Small intestine (tissue), 7 donors: ENCODE data around the gene CTBP2. TPM values are rescaled to one million over a fixed set of nuclear protein-coding genes. Genes with fewer than 3 reads are reported as not detected.

ENCODE experiments used
- DNase-seq, 2 donors: peaks; one replicate each; pipeline versions ENCODE4 v3.0.0 to v3.0.0-alpha.2; 2013
- FAIRE-seq: peaks from 2 replicates; lab custom pipeline; 2012; peaks lifted over from hg19 to GRCh38; lab: Jason Lieb, UNC
- H3K27ac ChIP-seq, 3 donors: one replicate each; pipeline ENCODE4 v1.5.1; 2013; ENCODE audit warnings: low read length in 2 of 3, mild to moderate bottlenecking in 2 of 3, control low read depth in 1 of 3, inconsistent platforms in 1 of 3, low read depth in 1 of 3, moderate library complexity in 1 of 3
- H3K27me3 ChIP-seq, 3 donors: one replicate each; pipeline ENCODE4 v1.6.1; 2013; ENCODE audit warnings: low read length in 3 of 3, inconsistent platforms in 1 of 3; ENCODE audit not compliant: control insufficient read depth in 3 of 3, insufficient read depth in 3 of 3
- H3K36me3 ChIP-seq, 3 donors: one replicate each; pipeline ENCODE4 v1.6.1; 2013; ENCODE audit warnings: low read length in 3 of 3, inconsistent platforms in 1 of 3, low read depth in 1 of 3, mild to moderate bottlenecking in 1 of 3, moderate library complexity in 1 of 3; ENCODE audit not compliant: control insufficient read depth in 3 of 3, insufficient read depth in 2 of 3
- H3K4me1 ChIP-seq, 3 donors: one replicate each; pipeline ENCODE4 v1.6.1; 2013; ENCODE audit warnings: low read length in 2 of 3, inconsistent platforms in 1 of 3, low read depth in 1 of 3, mild to moderate bottlenecking in 1 of 3, moderate library complexity in 1 of 3; ENCODE audit not compliant: control insufficient read depth in 3 of 3, insufficient read depth in 2 of 3
- H3K4me3 ChIP-seq, 3 donors: one replicate each; pipeline ENCODE4 v1.5.1; 2013; ENCODE audit warnings: low read length in 3 of 3, control low read depth in 1 of 3, inconsistent platforms in 1 of 3, low read depth in 1 of 3, mild to moderate bottlenecking in 1 of 3, moderate library complexity in 1 of 3
- H3K9me3 ChIP-seq, 2 donors: one replicate each; pipeline ENCODE4 v1.6.1; 2013; ENCODE audit warnings: low read depth in 1 of 2, low read length in 1 of 2; ENCODE audit not compliant: control insufficient read depth in 2 of 2, insufficient read depth in 1 of 2
- WGBS, 3 donors: extraction: QIAGEN DNeasy Blood & Tissue Kit; methylation state at CpG; one replicate each; pipeline ENCODE4 v1.1.7; 2013; 5-methylcytosine and 5-hydroxymethylcytosine counted together
- polyA plus RNA-seq, 4 donors: library from polyadenylated mRNA; stranded (reverse) in 3 of 4; unstranded in 1 of 4; fragments of 200-250 nt in 3 of 4; fragments of 120-200 nt in 1 of 4; gene quantifications; one replicate each; pipeline versions ENCODE4 v1.2.1 to v1.2.3, GENCODE V29; 2013
- donor health status: healthy with polysubstance abuse.
- donor health status: control.
- donor health status: control.
- donor health status: Bipolar disorder and iron deficiency.
- donor health status: healthy.

Gene CTBP2
- polyA plus RNA-seq, 4 donors, result 38.1 to 56.8 (median 49.1) TPM

DNA sequence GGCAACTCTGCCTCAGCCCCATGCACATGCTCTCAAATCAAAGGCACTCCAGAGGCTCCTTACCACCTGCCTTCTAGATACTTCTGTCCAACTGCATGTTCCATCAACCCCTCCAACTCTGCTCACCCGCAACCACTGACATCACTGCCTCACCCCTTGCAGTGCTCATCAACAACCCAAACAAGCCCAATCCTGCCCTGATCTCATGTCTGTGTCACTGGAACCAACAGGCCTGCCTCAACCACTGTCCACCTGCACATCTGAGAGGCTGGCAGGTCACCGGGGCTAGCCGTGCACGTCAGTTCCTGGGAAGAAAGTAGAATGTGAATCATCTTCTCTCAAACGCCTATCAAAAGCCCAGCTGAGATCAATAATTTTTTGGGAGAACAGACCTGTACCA, 33.3 kb downstream of the CTBP2 start:
- Histone ChIP-seq H3K9me3 (no peaks in the 10 kb centered on the region), H3K27ac (no peak overlapping the region), H3K4me3 (no peak overlapping the region), H3K4me1 (peaks cover 6 to 22% (median 14%) of the 10 kb centered on the region in 3 donors), H3K27me3 (no peaks in the 10 kb centered on the region), H3K36me3 (peaks cover 0 to 67% (median 2%) of the 10 kb centered on the region in 3 donors)
- DNase-seq, result no peak
- 83 to 92% (median 88%) methylated on average over 5 of the region's 5 CpGs for WGBS, 3 donors
- no peak for FAIRE-seq

DNA sequence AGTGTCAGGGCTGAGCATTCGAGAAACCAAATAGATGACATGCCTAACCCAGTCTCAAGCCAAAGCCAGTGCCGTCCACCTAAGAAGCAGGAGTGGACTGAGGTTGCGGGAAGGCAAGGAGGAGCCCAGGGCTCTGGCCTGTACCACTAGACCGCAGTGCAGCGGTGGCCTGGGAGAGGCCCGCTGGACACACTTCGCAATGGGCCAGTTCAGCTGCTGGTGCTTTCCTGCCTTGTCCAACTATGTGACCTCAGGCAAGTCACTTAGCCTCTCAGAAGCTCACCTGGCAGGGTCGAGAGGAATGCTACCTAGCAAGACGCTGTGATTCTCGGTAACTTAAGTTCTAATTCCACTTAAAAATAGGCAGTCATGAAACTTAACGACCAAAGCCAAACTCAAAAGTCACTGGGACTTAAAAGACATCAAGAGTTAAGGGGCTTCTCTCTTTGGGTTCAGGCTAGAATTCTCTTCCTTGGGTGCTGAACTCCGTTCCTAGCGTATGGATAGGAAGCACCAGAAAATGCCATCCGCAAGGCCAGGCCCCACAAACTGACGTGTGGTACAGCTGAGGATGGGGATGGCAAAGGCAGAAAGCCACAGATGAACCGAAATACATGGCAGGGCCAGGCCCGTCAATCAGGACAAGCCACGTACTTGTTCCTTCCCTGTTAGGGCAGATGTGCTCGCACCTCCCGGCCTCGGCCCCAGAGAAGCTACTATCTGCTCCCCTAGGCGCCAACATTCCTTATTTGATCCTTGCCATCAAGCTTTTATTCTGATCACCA, 34.2 kb downstream of the CTBP2 start:
- H3K4me1 ChIP-seq, result peaks cover 10 to 29% (median 23%) of the 10 kb centered on the region in 3 donors
- WGBS, 3 donors, result 88 to 91% (median 88%) methylated on average over 22 of the region's 22 CpGs
- peaks cover 0 to 65% (median 2%) of the 10 kb centered on the region in 3 donors for H3K36me3 ChIP-seq
- H3K4me3 ChIP-seq, result no peak overlapping the region
- no peak for FAIRE-seq
- H3K27me3 ChIP-seq, result no peaks in the 10 kb centered on the region
- no peak overlapping the region for H3K27ac ChIP-seq
- no peaks in the 10 kb centered on the region for H3K9me3 ChIP-seq
- no peak for DNase-seq

DNA sequence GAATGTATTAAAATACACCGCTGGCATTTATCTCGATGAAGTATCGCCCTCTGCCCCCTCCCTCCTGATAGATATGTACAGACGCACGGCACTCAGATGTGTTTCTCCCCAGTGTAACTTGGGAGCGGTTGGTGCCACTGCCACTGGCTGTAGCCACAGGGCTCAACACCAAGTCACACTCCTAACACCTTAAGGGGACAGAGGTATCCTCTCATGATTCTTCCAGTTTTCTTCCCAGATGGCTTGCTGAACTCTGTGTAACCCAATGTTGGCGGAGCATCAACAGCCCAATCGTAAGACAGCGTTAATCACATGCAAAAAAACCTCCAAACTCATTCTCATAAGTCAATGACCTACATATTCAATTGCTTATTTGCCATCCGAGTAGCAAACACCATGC, 35.5 kb downstream of the CTBP2 start:
- H3K27ac ChIP-seq, result peak overlapping the region in 2 of 3 donors; percentile 14 to 42
- WGBS, 3 donors, result 30 to 53% (median 38%) methylated on average over 10 of the region's 10 CpGs
- no peak for FAIRE-seq
- peaks cover 2 to 63% (median 2%) of the 10 kb centered on the region in 3 donors for H3K36me3 ChIP-seq
- no peaks in the 10 kb centered on the region for H3K27me3 ChIP-seq
- no peaks in the 10 kb centered on the region for H3K9me3 ChIP-seq
- peak in 1 of 2 donors; percentile 72 for DNase-seq
- peaks cover 14 to 40% (median 30%) of the 10 kb centered on the region in 3 donors for H3K4me1 ChIP-seq
- no peak overlapping the region for H3K4me3 ChIP-seq

DNA sequence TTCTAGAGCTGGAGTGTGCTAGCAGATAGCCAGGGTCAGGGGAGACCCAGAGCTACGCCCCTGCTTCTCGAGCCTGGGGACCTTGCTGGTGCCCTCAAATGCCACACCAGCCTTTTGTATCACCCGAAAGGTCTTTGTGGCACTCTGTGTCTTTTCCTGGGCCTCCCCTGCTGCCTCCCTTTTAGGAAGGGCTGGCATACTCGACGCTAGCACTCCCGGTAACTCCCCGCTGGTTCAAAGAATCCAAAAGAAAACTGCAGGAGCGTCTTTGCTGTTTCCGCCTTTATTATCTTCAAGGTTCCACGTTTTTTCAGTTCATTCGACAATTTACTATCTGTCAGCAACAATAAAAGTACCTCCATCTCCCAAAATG, 36.3 kb downstream of the CTBP2 start:
- H3K4me1 ChIP-seq, result peaks cover 15 to 43% (median 33%) of the 10 kb centered on the region in 3 donors
- 16 to 47% (median 37%) methylated on average over 11 of the region's 11 CpGs for WGBS, 3 donors

DNA sequence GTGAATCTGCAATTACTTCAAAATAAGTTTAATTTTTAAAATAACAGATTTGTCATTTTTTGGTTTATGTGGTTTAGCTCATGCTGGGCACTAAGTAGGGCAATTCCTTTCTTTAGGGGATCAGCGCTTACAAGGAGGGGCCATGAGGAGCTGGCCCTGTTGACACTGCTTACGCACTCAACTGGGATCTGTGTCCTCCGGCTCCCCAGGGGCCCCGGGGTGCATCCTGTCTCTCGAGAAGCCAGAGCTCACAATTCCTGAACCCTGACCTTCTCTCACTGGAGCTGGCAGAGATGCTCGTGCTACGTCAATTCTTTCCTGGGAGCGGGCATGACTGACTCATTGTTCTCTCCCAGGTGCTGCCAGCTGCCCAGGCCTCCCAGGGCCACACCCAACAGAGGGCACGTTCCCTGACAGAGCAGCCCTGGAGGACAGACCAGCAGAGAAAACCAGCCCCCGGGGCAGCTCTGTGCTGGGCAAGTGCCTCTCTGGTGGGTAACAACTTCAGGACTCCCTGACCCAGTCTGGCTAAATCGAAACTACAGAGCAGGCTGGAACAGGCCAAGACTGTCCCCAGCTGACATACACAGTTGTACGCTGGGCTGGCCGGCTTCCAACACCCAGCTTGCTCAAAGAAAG, 36.8 kb downstream of the CTBP2 start:
- Histone ChIP-seq H3K4me1 (peaks cover 15 to 43% (median 33%) of the 10 kb centered on the region in 3 donors), H3K27ac (peak overlapping the region; percentile 76 to 99 (median 84)), H3K4me3 (no peak overlapping the region), H3K27me3 (no peaks in the 10 kb centered on the region), H3K9me3 (no peaks in the 10 kb centered on the region), H3K36me3 (peaks cover 2 to 64% (median 2%) of the 10 kb centered on the region in 3 donors)
- WGBS, 3 donors, result 9 to 35% (median 25%) methylated on average over 13 of the region's 13 CpGs
- no peak for FAIRE-seq
- peak; percentile 76 to 99 for DNase-seq

More for the DNA sequence above, 36.3 kb downstream of the CTBP2 start:
- H3K27ac ChIP-seq, result peak overlapping the region; percentile 76 to 99 (median 84)
- H3K36me3 ChIP-seq, result peaks cover 2 to 60% (median 2%) of the 10 kb centered on the region in 3 donors
- H3K9me3 ChIP-seq, result no peaks in the 10 kb centered on the region
- H3K27me3 ChIP-seq, result no peaks in the 10 kb centered on the region
- FAIRE-seq, result no peak
- no peak overlapping the region for H3K4me3 ChIP-seq
- no peak for DNase-seq

DNA sequence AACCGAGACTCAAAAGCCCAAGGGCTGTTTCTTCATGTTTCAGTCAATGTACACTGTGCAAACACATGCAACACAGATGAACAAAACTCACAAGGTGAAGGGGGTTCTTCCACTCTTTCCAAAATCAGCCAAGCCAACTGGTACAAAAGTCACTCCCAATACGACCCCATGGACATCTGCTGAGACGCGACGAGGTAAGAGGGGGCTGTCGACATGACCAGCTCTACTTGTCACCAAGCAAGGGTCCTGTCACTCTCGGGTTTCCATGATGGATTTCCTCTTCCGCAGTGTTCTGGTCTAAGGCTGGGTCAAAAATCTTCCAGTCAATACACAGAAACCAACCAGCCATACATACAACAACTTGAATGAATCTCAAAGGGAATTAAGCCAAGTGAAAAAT, 37.8 kb downstream of the CTBP2 start:
- no peaks in the 10 kb centered on the region for H3K27me3 ChIP-seq
- peak overlapping the region in 1 of 3 donors; percentile 99 for H3K27ac ChIP-seq
- peaks cover 2 to 57% (median 2%) of the 10 kb centered on the region in 3 donors for H3K36me3 ChIP-seq
- no peak overlapping the region for H3K4me3 ChIP-seq
- peaks cover 15 to 41% (median 40%) of the 10 kb centered on the region in 3 donors for H3K4me1 ChIP-seq
- H3K9me3 ChIP-seq, result no peaks in the 10 kb centered on the region
- FAIRE-seq, result no peak
- DNase-seq, result no peak
- 86 to 93% (median 92%) methylated on average over 8 of the region's 8 CpGs for WGBS, 3 donors

DNA sequence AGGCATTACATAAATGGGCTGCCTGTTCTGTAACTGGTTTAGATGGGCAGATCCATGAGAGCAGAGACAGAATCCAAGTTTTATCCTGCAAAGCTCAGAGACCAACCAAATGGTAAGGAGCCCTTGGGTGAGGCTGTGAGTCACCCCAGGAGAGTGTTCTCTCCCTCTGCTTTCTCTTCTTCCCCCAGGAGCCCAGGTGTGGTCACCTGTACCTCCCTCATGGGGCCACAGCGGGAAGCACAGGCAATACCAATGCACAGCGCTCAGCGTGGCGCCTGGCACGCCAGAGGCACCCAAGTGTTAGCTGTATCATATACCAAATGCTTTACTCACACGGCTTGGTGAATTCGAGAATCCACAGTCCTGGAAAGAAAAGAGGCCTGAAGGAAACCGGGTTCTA, 39.4 kb downstream of the CTBP2 start:
- H3K9me3 ChIP-seq, result no peaks in the 10 kb centered on the region
- 73 to 90% (median 77%) methylated on average over 8 of the region's 8 CpGs for WGBS, 3 donors
- peaks cover 2 to 58% (median 2%) of the 10 kb centered on the region in 3 donors for H3K36me3 ChIP-seq
- FAIRE-seq (no peak), DNase-seq (peak; percentile 35 to 71)
- H3K4me3 ChIP-seq, result no peak overlapping the region
- peak overlapping the region; percentile 16 to 86 (median 42) for H3K27ac ChIP-seq
- H3K4me1 ChIP-seq, result peaks cover 15 to 48% (median 44%) of the 10 kb centered on the region in 3 donors
- no peaks in the 10 kb centered on the region for H3K27me3 ChIP-seq

DNA sequence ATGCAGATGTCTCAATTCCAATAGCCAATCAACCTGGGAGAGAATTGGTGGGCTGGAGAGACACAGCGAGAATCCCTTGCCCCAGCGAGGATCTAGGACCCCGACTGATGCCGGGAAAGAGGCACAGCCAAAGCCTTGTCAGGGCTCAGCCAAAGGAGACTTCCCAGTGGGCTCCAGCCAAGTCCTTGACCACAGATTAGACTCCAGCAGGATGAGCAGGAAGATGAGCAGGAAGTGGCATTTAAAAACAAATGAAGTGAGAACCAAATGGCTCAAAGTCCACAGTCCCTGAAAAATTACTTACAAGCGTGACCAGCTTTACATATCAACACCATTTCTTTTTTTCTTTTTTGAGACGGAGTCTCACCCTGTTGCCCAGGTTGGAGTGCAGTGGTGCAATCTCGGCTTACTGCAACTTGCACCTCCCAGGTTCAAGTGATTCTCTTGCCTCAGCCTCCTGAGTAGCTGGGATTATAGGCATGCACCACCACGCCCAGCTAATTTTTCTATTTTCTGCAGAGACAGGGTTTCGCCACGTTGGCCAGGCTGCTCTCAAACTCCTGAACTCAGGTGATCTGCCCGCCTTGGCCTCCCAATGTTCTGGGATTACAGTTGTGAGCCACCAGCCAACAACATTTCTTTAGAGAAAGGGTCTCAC, 40.2 kb downstream of the CTBP2 start:
- WGBS, 3 donors, result 57 to 65% (median 60%) methylated on average over 11 of the region's 11 CpGs

More for the DNA sequence above, 40.2 kb downstream of the CTBP2 start:
- Histone ChIP-seq H3K4me3 (no peak overlapping the region), H3K9me3 (no peaks in the 10 kb centered on the region), H3K27ac (peak overlapping the region; percentile 16 to 86 (median 42)), H3K27me3 (no peaks in the 10 kb centered on the region), H3K4me1 (peaks cover 15 to 44% (median 41%) of the 10 kb centered on the region in 3 donors), H3K36me3 (peaks cover 2 to 59% (median 2%) of the 10 kb centered on the region in 3 donors)
- DNase-seq, result peak; percentile 71 to 74
- FAIRE-seq, result no peak
